ENCODE measurements around the gene CD7. TPM values are rescaled to one million over a fixed set of nuclear protein-coding genes. Genes with fewer than 3 reads are reported as not detected.
A peak's percentile ranks its signal among the peaks of the same experiment; 100 is the strongest.

Gene CD7
- polyA plus RNA-seq, 1 donor from 2014 or later: not detected

DNA sequence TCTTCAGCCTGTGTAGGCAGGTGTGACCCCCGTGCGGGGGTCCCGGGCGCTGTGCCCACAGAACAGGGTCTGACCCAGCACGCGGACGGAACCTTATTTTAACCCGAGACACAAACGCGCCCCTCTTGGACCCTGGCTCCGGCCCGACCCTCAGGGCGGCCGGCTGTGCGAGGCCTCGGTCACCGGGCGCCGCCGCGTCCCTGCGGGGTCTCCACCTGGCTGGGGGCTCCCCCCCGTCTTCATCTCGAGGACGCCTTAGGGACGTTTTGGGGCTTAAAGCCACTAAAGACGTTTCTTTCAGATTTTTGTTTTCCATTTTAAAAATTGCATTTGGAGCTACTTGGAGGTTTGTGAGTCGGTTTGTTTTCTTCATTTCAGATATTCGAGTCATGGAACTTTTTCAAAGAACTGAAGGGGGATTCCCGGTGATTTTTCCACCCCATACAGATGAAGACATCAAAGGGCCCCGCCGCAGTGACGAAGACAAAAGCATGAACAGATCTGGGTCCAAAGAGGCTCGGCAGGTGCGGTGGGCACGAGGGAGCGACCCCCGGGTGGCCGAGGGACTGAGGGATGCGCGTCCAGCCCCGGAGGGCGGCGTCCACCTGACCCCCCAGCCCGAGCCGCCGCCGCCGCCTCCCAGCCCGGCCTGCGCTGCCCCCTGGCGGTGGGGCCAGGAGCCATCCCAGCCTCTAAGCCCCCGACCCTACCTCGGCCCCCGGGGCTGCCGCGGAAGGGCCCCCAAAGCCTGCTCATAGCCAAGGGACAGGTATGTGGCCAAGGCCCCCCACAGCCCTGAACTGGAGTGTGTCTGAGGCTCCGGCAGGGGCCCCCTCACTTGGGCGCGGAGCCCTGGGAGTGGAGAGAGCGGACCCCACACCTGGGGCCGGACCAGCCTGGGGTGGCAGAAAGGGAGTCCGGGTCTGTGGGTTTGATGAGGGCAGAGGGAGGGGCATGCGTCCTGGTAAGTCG is 3.8 kb upstream of the CD7 start:
- Histone ChIP-seq H3K27ac (ENCODE audit: low read length) (no peak overlapping the region), H3K4me3 (ENCODE audit: low read length) (no peak overlapping the region), H4K20me1 (ENCODE audit: insufficient read depth) (no peaks in the 10 kb centered on the region), H3K9ac (ENCODE audit: low read length) (no peak overlapping the region), H3K79me2 (replicated peaks; ENCODE audit: insufficient read depth, low read length) (no peaks in the 10 kb centered on the region), H3K9me3 (ENCODE audit: low read length) (no peaks in the 10 kb centered on the region), H3F3A (ENCODE audit: insufficient read depth, low read length, poor library complexity, severe bottlenecking) (no peaks in the 10 kb centered on the region), H3K9me2 (ENCODE audit: insufficient read depth, low read length) (no peaks in the 10 kb centered on the region), H3K27me3 (ENCODE audit: insufficient read depth, low read depth, low read length) (no peaks in the 10 kb centered on the region), H3K4me2 (ENCODE audit: low read length) (no peak overlapping the region), H3K36me3 (ENCODE audit: insufficient read depth, low read length) (no peaks in the 10 kb centered on the region), H2AFZ (ENCODE audit: low read depth, low read length) (no peak overlapping the region)
- peak; percentile 27 for TF ChIP-seq CTCF (IDR thresholded peaks at IDR 0.05; ENCODE audit: poor library complexity, severe bottlenecking)
- TF ChIP-seq EP300 (conservative IDR thresholded peaks at IDR 0.05; ENCODE audit: poor library complexity, severe bottlenecking): no peak

- TF ChIP-seq TAF1 (IDR thresholded peaks at IDR 0.05; ENCODE audit: low read depth): no peak
- no peak for TF ChIP-seq REST (IDR thresholded peaks at IDR 0.05; ENCODE audit: borderline replicate concordance)
- no peak for TF ChIP-seq CTCF (IDR thresholded peaks at IDR 0.05; ENCODE audit: poor library complexity, severe bottlenecking)
- TF ChIP-seq EP300 (conservative IDR thresholded peaks at IDR 0.05; ENCODE audit: poor library complexity, severe bottlenecking): no peak
- TF ChIP-seq SMC3 (conservative IDR thresholded peaks at IDR 0.05; ENCODE audit: poor library complexity): no peak
- TF ChIP-seq MXI1 (conservative IDR thresholded peaks at IDR 0.05; ENCODE audit: poor library complexity, severe bottlenecking): no peak
- no peak for TF ChIP-seq POLR2AphosphoS5 (IDR thresholded peaks at IDR 0.05)
- no peak for TF ChIP-seq RAD21 (conservative IDR thresholded peaks at IDR 0.05)
- no peak for TF ChIP-seq EZH2 (IDR thresholded peaks at IDR 0.05; ENCODE audit: borderline replicate concordance, insufficient read depth, low read length, poor library complexity, severe bottlenecking)
- H3F3A ChIP-seq (ENCODE audit: insufficient read depth, low read length, poor library complexity, severe bottlenecking): no peaks in the 10 kb centered on the region
- H3K9ac ChIP-seq (ENCODE audit: low read length): no peak overlapping the region
- H3K27ac ChIP-seq (ENCODE audit: low read length): no peak overlapping the region
- H3K4me3 ChIP-seq (ENCODE audit: low read length): no peak overlapping the region
- no peaks in the 10 kb centered on the region for H3K27me3 ChIP-seq (ENCODE audit: insufficient read depth, low read depth, low read length)
- H3K9me3 ChIP-seq (ENCODE audit: low read length): no peaks in the 10 kb centered on the region
- no peaks in the 10 kb centered on the region for H4K20me1 ChIP-seq (ENCODE audit: insufficient read depth)
- no peaks in the 10 kb centered on the region for H3K36me3 ChIP-seq (ENCODE audit: insufficient read depth, low read length)
- no peak overlapping the region for H2AFZ ChIP-seq (ENCODE audit: low read depth, low read length)
- no peaks in the 10 kb centered on the region for H3K9me2 ChIP-seq (ENCODE audit: insufficient read depth, low read length)
- H3K79me2 ChIP-seq (replicated peaks; ENCODE audit: insufficient read depth, low read length): no peaks in the 10 kb centered on the region
- no peak overlapping the region for H3K4me2 ChIP-seq (ENCODE audit: low read length)
Measured at GRCh38 chr17:82320140-82320840, 2.9 kb upstream of the CD7 start.
